ENCODE data around the gene PARD3.

Gene PARD3

DNA sequence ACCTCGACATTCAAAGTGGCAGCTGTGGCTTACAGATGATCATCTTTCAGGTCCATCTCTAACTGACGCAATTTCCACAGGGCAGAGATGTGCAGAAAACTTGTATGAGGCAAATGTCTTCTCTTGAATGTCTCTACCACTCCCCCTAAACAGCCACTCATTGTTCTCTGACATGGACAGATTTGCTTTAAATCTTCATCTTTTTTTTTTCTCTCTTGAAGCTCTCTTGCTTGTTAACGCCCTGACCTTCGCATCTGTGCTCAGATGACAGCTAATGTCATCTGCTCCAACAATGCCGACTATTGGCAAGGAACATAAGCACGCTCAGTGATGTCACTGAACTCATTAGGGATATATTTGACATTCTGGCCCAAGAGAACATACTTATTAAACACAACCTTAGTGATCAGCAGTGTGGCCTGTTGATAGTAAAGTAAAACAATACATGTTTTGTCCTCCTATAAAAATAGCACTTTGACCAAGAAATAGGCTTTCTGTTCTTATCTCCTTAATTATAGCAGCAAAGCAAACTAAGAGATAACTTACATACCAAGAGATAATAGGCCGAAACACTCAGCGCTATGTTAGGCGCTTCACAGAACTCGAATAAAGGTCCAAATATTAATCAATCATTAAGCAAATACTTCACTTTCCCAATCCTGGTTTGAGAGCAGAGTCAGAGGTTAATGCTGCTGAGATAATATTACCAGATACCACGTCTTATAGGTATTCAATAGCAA, 583.5 kb downstream of the PARD3 start:
- peak; percentile 14 for DNase-seq

DNA sequence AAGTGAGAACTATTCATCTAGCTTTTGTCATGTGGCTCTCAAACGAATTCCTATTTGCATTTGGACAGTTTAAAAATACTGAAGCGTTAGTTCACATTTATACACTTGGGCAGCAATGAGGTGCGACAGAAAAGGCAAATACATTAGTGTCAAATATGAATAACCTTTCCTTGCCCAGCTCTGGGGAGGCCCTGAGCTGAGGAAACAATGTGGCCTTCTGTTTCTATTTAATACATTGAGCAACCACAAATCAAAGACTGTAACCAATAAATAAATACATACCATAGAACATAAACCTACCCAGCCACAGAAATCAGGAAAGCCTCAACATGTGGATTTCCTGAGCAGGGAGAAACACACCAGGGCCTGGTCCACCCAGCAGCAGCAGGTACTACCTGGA, 585.2 kb downstream of the PARD3 start:
- no peak for DNase-seq

DNA sequence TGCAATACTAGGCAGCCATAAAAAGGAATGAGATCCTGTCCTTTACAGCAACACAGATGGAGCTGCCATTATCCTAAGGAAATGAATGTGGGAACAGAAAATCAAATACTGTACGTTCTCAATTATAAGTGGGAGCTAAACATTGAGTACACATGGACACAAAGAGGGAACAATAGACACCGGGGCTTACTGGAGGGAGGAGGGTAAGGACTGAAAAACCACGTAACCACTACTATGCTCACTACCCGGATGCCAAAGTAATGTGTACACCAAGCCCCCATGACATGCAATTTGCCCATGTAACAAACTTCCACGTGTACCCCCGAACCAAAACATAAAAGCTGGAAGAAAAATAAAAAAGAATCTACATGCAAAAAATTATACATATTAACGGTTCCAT, 587.0 kb downstream of the PARD3 start:
- DNase-seq, result no peak

DNA sequence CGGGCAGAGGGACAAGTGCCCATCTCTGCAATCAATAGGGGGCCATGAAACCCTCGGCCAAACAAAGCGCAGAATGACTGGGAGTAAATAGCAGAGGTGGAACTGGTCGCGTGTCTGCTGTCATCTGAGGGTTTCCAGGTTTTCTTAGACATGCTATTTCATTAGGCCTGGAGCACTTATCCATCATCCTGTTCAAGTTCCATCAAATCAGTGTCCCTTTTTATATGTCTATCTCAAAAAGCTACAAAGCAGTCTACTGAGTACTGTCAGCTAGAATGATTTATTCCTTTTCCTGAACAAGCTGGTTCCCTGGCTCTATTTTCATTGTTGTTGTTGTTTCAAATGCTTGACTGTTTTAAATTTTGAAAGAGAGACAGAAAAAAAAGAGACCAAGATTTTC, 590.5 kb downstream of the PARD3 start:
- DNase-seq, result no peak

DNA sequence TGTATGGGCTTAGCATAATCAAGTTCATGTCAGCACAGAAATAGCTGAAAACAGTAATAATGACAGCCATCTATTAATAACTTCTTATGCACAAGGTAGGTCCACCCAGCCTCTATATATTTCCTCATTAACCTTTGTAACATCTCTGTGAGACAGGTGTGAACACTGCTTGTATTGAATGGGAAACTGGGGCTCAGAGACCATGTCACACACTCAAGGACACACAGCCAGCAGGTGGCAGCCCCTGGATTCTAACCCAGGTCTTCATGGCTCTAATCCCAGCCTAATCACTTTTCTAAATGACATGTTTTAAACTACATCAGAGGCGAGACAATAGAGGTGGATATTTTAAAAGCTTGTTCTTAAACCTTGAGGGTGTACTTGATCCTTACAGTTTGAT, 591.4 kb downstream of the PARD3 start:
- DNase-seq, result peak; percentile 13

DNA sequence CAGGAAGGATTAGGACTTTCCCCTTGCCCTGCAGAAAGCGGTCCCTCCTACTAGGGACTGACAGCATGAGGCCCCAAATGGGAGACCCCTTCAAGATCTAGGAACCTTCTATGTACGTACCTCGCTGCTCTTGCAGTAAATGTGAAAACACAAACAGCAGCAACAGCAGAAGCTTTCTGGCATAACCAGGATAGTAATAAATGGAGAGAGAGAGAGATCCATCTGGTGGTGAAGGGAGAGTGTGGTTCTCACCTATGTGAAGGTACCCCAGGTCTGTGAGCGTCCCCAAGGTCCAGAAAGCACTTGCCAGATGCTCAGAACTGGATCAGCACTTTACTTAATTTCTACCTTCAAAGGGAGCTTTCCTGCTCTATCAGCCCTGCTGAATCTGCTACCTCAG, 592.7 kb downstream of the PARD3 start:
- no peak for DNase-seq

DNA sequence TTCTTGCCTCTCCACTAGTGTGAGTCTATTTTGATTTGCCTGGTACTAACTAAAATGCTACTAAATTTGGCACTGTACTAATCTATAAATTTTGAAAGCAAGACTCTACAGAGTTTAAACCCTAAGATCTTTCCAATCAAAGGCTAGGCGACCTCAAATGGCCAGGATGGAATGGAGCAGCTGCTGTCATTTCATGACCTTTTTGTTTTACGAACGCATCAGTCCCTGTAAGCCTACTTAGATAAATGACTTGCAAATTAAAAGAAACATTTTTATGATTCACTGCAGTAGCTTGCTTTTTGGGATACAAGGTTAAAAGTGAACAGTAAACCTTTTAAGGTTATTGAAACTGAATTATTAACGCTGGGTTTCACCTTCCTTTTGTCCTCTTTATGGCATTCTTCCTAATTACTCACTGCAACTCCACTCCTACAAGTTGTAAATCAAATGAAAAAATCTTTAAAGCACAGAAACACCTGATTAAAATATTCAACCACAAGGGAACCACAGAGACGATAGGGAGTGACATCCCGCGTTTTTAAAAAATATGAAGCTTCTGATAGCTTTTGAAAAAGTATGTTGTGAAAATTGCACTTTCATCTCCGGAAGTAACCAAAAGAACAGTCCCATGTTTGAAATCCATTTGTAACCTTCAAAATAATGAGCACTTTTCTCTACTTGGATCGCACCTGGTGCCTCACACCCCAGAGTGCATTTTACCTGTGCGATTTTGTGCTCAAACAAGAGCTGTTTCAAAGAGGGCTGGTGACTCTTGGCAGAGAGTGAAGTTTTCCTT, 595.1 kb downstream of the PARD3 start:
- DNase-seq, result no peak

DNA sequence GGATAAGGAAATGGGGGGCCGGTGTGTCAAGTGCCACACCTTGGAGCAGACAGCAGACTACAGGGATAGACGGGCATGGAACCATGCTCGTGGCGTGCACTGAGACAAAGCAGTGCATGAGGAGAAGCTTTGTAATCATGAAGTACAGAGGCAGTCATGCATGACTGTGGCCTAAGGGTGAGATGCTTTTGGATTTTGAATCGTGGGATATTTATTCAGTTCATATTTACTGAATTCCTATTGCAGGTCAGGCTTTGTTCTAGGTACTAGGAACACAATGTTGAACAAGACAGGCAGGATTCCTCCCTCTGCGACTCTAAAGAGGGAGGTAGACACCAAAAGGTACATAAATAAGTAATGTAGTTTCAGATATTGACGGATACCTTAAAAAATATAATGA, 597.6 kb downstream of the PARD3 start:
- no peak for DNase-seq

DNA sequence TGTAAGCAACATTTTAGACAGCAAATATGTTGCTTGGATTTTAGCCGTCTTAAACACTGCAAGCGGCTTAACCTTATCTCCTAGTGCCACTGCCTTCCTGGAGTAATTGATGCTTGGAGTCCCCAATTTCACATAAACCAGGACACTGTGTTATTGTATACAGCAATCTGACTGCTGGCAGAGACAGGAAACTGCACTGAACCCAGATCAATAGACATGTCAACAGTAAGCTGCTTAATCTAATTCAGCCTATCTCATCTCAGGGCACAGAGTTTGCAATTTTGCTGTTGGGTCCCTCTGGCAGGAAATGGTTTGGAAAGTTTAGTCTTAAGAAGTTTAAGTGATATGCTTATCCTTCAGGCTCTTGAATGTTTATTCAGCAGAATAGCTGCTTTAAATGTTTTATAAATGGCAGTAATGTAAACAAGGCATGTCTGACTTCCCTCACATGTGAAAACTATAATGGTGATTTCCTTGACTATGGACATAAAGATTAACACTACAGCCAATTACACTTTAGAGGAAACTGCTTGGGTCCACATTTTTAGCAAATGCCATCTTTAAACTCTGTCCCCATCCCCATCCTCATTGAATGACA, 598.6 kb downstream of the PARD3 start:
- DNase-seq, result peak; percentile 80

DNA sequence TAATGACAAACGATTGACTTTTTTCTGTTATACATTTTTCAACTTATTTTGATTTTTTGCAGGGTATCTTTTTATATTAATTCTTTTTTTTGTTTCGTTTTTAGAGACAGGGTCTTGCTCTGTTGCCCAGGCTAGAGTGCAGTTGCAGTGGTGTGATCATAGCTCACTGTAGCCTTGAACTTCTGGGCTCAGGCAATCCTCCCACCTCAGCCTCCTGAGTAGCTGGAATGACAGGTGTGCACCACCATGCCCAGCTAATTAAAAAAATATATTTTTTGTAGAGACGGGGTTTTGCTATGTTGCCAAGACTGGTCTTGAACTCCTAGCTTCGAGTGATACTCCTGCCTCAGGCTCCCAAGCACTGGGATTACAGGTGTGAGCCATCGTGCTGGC, 601.3 kb downstream of the PARD3 start:
- no peak for DNase-seq

DNA sequence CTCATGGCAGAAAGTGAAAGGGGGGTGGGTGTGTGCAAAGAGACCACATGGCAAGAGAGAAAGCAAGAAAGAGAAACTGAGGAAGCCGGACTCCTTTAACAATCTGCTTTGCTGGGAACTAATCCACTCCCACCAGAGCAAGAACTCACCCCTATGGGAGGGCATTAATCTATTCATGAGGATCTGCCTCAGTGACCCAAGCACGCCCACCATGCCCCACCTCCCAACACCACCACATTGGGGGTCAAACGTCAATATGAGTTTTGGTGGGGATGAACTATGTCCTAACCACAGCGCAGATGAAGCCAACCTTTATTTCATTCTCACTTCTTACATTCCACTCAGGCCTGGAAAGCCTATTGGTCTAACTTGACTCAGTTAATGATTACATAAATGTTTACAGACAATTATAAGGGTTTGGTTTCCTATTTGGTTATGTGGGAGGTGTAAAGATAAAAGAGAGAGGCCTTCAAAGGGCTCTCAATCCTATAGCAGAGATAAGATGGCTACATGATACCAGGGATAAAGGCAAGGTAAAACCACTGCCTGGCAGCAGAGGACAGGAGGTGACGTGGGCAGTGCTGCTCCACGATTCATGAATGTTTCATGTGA, 601.8 kb downstream of the PARD3 start:
- no peak for DNase-seq

DNA sequence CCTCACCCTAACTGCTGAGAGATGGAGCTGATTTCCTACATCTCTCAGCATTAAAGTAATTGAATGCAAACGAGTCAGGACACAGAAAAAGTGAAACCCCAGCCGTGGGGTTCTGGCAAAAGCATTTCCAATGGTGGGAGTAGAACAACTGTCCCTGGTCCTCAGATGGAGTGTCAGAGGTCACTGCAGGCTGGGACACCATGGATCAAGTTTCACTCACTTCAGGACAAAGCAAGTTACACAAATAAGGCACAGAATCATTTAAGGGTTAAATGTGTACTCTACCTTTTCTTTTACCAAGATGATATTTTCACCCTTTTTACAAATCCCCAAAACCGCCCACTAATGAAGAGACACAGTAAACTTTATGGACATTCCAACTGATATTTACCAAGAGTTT, 607.8 kb downstream of the PARD3 start:
- DNase-seq, result no peak

DNA sequence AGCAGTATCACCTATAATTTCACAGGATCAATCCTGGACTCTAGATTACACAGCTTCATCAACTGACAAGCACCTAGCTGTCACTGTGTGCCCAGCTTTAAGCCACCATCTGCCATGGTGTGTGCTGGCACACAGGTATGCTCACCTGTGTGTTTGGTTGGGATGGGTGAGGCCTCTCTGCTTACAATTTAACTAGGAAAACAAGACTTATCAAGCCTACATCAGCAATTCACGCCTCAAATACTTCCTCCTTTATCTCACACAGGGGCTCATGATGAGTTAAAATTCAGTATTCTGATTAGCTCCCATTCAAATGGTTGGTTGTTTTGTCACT, 608.2 kb downstream of the PARD3 start:
- DNase-seq, result no peak

DNA sequence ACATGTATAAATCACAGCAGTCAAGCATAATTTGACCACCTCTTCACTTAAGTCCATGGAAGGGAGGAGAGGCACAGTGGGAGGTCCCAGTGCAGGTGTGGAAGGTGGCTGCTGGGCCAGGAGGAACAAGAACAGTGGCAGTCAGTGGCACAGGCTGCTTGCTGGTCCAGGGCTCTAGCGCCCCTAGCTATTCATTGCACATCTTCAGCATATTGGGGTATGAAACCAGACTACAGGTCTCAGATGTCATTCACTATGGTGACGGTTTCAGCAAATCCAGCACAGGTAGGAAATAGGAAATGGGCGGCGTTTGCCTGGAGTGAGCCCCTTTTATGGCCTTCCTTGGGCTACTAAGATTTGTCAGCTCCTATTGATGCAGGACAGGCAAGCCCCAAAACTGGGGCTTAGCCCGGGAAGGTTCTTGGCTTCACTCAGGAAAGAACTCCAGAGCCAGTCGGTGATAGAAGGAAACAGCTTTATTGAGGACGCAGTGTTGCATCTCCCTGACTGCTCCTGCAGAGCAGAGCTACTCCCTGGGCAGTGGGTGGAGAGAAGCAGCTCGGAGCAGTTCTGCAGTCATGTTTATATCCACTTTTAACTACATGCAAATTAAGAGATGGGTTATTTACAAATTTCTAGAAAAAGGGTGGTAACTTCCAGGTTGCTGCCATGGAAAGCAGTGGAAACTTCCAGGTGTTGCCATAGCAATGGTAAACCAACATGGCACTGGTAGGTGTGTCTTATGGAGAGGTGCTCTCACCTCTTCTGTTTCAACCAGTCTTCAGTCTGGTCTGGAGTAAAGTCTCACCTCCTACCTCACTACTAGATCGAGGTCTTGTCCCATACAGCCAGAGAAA, 608.8 kb downstream of the PARD3 start:
- no peak for DNase-seq

DNA sequence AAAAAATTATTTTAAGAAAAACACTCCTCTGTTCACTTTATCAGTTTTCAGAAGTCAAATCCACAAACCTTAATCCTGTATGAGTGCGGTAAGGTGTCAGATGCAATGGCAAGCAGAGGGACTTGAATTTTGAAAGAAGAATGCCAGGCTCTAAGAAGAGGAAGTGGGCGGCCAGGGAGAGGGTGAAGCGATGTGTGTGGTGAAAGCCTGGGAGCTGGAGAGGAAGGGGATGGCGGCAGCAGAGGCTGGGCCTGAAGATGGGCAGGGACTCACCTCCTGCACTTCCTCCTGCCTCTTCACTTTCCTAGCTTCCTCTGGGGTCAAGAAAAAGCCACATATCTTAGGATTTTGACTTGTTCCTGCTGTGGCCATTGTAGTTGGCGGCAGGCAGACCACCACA, 609.6 kb downstream of the PARD3 start:
- DNase-seq, result no peak

DNA sequence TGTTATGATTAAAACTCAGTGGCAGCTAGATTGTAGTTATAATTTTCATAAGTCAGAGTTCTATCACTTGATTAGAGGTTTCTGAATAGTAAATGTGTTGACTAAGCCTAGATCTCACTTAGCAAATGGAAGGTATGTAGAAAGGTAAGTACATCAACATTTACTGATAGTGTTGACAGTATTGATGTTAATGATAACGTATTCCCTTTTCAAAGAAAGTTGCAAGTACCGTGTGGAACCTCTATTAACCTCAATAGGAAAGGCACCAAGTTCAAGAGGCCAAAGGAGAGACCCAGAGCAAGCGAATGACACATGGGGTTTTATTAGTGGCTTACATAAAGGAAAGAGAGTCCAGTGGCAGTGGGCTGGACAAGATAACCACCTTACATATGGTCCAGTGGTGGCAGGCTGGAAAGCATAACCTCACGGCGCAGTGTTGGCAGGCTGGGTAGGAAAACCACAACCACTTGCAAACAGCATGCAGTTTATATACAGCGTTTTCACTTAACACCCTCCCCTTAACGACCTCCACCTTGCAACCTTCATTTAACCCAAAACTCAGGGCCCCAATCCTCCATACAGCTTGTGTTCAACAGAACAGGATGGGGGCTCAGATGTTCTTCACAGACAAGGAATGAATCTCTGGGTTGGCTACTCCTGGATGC, 611.0 kb downstream of the PARD3 start:
- no peak for DNase-seq

DNA sequence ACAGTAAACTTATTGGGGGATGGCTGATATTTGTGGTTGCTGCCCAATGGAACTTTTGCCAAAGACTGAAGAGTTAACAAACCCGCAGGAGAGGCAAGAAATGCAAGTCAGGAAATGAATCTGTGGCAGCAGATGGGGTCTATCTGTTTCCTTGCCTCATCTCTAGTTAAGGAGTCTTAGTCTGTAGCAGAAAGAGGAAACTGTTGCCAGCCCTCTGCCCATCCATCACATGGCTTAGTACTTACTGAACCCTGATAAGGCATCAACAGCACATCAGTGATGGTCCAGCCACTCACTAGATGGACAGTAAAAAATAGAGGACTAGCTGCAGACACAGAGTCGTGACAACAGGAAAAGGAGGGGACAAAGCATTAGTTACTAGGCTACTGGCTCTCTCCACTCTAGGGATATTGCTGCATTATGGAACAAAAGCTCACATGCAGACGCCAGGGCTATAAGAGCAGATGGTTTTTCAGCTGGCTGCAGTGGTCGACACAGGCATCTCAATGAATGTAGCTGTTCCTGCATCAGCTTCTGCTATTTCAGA, 614.7 kb downstream of the PARD3 start:
- DNase-seq, result peak; percentile 39

DNA sequence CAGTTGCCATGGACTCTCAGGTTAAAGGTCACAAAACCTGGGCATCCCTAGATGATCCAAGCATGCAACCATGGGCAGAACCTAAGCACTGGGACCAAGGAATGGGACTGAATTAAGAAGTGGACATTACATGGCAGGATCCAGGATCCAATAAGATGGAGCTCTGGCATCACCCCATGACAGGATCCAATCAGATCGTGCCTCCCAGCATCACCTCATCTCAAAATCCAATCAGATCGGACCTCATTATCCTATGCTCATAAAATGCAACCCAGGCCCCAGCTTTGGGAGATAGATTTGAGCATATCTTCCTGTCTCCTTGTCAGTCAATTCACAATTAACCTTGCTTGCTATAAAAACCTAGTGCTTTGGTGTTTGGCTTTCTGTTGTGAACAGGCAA, 616.1 kb downstream of the PARD3 start:
- DNase-seq, result no peak

DNA sequence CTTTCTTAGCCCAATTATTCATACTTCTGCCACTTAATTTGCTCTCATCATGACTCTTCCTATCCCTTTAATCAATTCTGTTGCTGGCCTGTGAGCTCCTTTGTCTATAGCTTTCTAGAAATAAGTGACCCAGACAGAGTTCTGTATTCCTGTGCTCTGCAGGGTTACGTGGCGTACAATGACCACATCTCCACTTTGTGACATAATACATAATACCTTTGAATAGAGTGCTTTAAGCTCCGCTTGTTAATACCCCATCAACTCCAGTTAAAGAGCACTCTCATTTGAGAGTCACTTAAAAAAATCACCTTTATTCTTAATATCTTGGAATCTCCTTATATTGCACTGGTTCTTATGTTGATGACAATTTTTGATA, 619.0 kb downstream of the PARD3 start:
- no peak for DNase-seq

DNA sequence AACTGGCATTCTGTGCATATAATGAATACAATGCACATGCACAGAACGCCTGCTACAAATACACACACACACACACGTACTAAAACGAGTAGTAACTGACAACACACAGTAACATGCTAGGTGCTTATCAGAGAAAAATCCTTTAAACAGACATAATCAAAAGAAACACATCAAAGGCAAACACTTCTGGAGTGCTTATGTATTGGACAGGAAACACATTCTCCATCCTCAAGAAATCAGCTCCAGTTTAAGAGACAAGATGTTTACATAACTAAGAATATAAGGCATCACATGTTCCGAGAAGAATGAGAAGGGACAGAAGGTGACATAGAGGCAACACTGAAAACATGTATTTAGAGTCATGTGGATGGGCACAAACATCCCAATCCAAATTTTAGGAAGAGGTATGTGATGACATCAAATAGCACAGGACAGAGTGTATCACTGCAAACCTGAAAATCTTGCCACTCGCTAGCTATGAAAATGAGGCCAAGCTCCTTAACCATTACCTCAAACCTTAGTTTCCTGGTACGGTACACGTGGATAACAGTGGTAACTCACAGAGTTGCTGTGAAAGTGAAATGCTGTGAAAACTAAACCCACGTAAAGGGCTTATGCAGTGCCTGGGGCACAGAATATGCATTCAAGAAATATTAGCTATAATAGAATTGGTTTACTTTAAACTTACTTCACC, 619.6 kb downstream of the PARD3 start:
- no peak for DNase-seq

DNA sequence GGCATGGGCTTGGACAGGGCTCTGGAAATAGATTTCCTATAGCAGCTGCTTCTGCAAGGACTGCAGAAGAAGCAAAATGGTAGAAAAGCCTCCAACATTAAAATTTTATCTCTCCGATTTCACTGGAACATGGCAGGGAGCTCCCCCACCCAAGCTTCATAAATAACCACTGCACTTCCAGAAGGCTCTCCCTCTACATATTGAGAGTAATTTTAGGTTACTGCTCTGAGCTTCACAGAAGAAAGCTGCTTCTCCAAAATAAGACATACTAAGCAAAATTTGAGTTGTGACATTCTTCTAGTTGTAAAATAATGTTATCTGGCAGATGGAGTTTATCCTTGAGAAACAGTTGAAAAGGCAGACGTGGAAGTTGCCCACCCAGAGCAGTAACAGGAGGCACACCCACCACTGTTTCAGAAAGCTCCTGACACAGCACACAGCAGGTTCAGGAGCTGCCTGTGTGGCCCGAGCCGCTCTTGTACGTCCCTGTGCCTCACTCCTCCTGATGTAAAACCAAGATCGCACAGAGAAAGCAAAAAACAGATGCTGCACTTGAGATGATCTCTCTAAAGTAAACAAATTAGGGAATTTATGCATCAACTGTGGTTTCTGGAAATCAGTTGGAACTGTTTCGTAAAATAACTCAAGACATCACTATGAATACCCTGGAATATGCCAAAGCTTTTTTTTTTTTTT, 621.0 kb downstream of the PARD3 start:
- peak; percentile 26 for DNase-seq
